Lung microvascular endothelial cell (primary cell): ENCODE measurements around the gene TMEM63C. TPM values are rescaled to one million over a fixed set of nuclear protein-coding genes. Genes with fewer than 3 reads are reported as not detected.

Experiments used
- DNase-seq, 2 donors: peaks; one replicate each; pipeline versions ENCODE4 v3.0.0 to v3.0.0-alpha.2; 2010; ENCODE audit warnings: low read depth in 2 of 2
- total RNA-seq: library from RNA; depleted of rRNA; stranded (reverse); fragments of >200 nt; gene quantifications from 2 replicates; pipeline ENCODE4 v1.2.1, GENCODE V29; 2014

TMEM63C gene
- total RNA-seq, 1 donor from 2014 or later = 0.79 TPM

DNA sequence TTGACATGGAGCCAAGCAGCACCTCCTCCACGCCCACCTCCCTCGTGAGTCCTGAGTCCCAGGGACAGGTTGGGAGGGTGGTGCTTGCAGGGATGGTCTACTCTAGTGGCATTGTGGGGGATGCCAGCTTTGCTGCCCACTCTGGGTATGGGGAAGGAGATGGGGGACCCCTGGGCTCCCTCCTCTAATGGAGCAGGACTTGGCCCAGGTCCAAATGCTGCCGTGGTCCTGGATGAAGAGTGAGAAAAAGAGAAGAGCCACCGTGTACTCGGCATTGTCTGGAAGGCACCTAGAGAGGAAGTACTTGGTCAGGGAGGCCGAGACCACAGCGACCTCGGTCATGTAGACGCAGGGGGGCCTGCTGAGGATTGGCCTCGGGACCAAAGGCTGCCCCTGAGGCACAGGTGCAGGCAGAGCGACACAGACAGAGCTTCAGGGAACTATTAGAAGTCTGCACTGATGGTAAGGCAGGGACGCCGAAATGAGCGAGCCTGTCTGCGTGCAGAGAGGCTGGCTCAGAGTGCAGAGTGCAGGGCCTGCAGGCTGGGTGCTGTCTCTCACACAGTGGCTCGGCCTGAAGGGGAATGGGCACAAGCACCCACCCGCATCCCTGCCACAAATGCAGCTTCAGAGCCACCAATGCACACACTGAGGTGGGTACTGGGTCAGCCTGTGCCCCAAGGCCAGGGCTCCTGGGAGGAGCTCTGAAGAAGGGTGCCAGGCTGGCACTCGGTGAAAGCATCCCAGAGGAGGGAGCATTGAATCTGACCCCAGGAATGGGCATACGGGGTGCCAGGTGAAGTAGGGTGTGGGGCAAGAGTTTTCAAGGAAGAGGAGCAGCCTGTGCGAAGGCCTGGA is 72.0 kb downstream of the TMEM63C start:
- DNase-seq = no peak

DNA sequence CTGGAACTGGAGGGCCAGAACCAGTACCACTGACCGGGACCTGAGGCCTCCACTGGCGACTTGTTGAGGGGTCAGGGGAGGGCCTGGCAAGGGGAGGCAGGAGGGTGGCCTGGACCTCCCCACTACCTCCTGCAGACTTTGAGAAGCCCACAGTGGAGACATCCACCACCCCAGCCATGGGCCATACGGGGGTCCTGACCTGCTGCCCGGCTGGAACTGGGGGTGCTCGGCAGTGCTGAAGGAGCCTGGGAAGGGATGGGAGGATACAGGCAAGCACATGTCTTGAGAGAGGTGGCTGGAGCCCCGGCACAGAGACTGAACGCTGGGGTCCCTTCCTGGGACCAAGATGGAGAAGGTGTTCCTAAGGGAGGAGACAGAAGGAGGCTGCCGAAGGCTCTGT is 75.1 kb downstream of the TMEM63C start:
- no peak for DNase-seq

DNA sequence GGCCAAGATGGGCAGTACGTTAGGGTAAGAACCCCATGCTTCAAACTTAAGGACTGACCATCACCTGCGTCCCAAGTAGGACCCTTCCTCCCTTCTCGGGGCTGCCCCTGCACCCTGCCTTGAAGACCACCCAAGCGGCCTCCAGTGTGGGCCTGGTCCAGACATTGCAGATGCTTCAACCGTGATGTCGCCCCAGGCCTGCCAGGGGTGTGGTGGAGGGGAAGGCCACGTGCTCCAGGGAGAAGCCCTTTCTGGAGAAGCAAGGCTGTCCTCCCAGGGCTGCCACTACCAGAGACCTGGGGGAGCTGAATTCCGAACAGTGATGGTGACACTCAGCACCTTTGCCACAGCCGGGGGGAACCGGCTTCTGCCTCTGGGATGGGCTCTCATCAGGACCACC is 76.1 kb downstream of the TMEM63C start:
- DNase-seq = no peak

DNA sequence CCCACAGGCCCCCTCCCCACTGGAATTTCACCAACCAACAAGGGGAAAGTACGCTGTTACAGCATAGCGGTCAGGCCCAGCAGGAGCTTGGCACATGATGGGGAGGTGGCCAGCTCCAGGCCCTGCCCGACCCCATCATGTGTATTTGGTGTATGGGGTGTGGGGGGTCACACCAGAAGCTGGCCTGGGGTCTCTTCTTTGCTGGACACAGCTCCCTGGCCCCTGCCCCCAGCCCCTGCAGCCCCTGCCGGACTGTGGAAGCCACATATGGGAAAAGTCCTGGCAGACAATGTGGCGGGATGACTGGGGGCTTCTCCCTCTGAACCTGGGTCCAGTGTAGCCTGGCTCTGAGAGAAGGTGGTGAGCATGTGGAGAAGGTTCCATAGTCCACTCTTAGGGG is 77.0 kb downstream of the TMEM63C start:
- no peak for DNase-seq

DNA sequence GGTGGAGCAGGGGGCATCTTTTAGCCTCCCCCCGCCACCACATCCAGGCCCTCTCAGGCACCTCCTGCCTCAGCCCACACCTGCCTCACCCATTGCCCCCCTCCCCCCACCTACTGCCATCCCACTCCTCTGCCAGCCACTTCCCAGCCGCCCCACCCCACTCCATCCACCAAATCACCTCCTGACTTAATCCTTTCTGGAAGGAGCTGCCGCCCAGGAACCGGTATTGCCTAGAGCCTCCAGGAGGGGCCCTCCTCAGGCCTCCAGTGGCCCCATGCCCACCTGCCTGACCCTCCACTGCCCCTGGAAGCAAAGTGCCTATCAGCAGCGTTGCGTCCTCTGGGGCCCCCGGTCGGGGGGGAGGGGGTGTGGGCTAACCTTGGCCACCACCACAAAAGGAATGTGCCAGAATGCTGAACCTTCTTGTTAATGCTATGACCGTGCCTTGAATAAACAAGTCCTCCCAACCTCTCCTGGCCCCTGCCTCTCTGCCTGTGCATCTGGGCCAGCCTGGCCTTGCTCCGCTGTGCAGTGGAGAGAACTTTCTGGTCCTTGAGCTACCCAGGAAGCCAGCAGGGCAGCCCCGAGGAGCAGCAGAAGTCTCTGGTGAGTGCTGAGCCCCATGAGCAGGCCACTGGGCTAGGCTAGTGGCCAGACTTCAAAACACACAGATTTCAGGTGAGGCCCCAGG is 77.6 kb downstream of the TMEM63C start:
- no peak for DNase-seq

DNA sequence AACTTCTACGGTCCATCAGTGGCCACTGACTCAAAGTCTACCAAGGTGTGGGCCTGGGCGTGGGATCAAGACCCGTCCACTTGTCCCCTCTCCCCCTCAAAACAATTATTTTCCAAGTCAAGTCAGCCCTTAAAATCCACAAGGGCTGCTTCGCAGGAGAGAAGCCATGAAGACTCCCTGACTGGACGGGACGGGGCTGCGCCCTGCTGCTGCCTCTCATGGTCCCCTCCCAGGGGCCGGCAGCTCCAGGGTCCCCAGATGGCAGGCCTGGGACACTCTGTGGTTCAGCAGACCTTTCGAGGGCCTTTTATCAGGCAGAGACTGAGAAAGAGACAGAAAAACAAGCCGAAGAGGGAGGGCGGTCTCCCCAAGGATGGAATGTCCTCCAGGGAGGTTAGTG is 78.6 kb downstream of the TMEM63C start:
- no peak for DNase-seq

DNA sequence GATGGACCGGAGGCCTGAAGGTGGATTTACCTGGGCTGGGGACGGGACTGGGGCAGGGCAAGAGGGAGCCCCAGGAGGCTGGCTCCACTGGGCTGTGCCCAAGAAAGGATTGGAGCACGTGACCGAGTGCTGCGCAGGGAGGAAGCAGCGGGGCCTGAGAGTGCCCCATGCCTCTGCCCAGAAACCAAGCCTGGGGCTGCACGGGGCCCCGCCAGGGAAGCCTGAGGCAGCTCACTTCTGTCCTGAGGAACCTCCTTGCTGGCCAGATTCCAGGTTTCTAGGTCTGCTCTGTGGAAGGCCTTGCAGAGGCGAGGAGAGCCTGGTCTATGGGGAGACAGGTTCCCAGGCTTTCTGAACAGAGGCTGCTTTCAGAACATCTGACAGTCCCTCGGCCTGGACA is 79.0 kb downstream of the TMEM63C start:
- no peak for DNase-seq

DNA sequence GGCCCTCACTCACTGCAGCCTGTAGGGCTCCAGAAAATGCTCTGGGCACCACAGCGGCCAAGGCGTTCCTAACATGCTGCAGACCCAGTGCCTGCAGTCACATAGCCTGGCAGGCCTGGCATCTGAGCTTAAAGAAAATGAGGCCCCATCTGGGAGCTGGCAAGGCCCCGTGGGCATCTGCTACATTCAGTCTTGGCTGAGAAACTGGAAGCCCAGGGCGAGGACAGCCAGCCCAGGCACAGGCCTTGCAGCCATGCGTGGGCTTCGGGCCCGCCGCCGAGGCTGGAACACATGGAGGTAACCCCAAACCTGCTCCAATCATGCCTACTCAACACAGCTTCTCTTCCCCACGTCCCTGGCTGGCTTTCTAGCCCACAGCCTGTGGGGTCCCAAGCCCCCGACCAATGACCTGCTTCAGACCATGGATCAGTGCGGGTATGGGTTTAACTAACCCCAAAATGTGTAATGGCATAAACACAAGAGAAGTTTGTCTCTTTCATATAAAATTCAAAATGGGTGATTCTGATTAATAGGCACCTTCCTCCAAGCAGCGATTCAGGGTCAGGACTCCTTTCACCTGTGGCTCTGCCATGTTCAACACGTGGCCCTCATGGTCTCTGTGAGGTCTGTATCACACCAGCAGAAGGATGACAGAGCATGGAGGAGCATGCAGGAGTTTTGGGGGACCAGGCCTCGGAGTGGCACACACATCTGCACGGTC is 83.0 kb downstream of the TMEM63C start:
- DNase-seq = no peak

DNA sequence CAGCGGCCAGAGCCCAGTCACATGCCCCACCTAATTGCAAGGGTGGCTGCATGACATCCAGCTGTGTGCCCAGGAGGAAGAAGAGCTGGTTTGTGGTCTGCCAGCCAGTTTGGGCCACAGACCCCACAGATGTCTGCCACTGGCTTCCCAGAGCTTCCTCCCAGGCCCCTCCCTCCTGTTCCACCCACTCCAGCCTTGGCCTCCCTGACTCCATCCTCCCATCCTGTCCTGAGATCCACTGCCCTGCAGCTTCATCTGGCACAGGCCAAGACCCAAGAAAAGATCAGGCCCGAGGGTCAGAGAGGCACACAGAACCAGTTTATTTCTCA is 83.6 kb downstream of the TMEM63C start:
- no peak for DNase-seq

DNA sequence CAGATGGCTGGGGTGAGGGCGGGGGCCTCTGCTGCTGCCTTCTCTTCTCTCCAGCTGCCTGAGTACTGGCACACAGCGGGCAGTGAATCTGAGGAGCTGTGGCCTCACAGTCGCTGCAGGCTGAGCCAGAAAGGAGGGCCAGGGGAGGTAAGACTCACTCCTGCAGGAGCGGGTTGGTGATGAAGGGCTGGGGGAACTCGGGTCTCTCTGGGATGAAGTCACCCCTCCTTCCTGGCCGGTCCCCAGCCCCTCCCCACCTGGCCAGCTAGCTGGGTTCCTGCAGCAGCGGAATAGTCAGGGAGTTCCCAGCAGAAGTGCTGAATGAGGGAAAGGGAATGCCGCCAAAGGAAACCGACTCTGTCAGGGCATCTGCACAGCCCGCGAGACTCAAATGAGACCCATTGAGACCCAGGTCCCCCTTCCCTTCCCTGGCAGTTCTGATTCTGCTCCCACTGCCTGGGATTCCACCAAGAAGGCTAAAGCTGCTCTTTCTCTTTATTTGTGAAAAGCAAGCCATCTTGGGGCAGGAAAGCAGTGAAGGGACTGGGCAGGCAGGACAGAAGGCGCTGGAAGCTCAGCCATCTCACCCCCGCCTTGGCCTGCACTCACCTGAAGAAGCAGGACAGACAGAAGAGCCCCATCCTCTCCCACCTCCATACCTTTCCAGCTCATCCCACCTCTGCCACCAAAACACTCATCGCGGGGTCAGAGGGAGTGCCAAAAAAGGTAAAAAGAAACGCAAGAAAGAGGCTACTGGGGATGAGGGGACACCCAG is 84.2 kb downstream of the TMEM63C start:
- DNase-seq = no peak

DNA sequence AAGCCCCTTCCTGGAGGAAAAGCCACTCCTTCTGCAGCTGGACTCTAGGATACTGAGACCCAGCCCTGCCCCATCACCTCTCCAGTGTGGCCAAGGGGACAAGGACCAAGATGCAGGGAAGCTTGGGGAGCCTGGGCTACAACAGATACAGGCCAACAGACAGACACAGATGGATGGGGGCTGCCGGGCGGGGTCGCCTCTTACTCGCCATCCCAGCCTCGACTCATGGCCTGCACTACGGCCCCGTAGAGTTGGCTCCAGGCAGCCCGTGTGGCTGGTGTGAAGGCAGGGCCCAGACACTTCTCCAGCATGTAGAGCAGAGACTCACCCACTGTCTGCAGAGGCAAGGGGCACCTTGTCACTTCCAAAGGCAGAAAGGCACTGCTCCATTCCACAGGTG is 84.7 kb downstream of the TMEM63C start:
- no peak for DNase-seq

DNA sequence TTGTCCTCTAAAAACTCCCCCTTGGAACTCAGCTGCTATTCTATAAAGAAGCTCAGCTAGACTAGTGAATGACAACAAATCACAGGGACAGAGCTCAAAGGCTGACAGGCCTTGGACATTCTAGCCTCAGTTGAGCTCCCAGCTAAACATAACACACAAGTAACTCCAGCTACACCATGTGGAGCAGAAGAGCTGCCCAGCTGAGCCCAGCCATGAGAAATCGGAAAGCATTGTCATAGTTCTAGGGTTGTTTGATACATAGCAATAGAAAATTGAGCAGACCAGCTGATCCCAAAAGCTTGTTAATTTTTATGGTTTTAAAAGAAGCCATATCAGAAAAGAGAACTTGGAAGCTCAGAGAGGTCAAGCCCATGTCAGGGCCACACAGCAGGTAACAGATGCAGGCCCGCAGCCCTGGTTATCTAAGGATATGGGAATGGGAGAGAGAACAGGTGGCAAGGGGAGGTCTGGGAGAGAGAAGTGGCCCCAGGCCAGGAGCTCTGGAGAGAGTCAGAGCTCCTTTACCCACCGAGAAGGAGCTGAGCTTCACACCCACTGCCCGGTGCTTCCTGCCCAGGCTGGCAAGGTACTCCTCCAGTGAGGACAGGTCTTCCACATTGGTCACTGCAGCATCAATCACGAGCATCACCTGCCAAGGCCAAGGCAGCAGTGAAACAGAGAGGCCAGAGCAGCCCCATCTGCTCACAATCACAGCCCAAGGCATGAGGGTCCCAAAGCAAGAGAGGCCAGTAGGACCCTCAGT is 86.5 kb downstream of the TMEM63C start:
- DNase-seq = no peak

DNA sequence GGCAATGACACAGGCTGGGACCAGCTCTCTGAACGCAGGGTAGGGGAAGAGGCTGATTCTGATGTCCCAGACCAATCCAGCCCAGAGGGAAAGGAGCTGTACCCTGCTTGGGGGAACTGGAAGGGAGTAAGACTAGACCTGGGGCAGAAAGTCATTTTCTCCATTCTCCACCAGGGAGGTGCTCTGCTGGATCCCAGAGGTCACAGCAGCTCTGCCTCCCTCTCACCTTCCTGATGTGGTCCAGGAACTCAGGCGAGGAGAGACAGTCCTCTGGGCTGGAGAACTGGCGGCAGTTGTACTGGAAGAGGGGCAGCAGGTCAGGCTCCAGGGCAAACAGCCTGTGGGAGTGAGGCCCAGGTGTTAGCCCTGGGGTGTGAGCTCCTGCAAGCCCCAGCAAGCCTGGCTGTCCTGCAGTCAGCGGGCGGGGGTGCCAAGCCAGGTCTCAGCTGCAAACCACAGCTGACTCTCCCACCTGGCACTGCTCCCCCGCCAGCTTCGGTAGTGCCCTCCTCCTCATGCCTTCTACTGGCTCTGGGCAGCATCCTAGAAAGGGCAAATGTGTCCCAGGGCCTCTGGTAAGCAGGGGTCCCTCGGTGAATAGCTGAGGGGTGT is 87.5 kb downstream of the TMEM63C start:
- DNase-seq = no peak

DNA sequence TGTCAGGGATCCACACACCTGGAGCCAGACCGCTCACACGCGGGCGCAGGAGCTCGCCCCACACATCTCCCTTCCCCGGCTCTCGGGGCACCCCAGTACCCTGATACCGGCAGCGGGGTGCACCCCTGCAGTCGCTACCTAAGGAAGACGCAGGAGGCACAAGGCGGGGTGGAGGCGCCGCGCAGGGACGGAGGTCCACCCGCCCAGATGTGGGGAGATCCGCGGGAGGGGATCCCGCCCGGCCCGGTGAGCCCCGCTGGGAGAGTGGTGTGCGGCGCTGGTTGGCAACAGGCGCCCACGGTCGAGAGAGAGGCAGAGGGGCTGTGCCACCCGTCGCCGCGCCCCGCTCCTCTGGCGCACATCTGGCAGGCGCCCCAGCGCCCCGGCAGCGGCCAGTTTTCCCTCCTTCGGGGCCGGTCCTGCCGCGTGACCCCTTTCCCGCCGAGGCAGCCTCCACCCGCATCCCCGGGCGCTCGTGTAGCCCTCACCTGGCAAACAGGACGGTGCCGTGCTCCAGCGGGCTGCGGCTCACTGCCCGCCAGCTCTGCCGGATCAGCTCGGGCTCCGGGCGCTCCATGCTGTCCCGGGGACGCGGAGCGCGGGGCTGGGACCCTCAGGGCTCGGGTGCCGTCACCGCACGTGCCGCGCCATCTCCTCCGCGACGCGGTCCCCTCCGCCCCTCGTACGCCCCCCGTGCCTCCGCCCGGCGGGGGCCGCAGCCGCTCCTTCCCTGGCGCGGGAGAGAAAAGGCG is 88.9 kb downstream of the TMEM63C start:
- DNase-seq = no peak

DNA sequence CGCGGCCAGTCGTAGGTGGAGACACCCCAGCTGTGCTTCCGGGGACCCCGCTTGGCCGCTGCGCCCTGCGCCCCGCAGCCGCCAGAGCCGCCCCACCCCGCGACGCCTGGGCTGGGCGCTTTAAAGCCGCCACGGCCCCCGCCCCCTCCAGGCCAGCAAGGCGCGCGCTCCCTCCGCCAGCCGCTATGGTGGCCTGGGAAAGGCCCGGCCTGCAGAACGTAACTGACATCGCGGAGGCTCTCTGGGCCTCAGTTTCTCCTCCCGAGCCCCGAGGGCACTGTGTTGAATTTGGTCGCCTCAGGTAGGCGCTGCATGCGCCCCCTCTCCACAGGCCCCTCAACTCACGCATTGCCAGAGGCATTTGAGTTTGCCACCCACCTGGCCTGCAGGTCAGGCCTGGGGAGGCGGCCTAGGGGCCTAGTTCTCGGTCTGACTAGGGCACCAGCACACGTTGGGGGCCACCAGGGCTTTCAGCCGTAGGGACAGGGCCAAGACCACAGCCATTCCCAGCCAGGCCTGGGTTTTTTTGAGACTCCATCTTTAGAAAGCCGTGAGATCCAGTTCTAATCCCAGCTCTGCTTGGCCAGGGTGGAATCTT is 89.6 kb downstream of the TMEM63C start, which contains the start of gene NGB:
Gene NGB (minus strand): TSS at position 94 of the 598 bp plus-strand sequence. CDS start 269 bp downstream, outside the sequence.
- no peak for DNase-seq

DNA sequence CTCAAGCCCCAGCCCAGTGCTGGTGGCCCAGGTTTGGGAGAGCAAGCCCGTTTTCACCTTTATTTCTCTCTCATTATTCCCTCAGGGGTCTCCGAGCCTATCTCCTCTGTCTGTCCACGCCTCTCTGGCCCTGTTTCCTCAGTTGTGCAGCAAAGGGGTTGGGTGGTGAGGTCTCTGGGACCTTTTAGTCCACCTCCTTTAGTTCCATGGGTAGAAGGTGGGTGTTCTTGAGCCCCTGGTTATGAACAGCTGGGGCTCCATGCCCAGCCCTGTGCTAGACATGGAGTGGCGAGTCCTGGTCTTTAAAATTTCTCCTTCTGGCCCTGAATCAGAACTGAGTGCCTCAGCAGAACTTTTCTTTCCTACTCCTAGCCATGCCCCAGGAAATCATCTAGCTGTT is 90.7 kb downstream of the TMEM63C start:
- no peak for DNase-seq

DNA sequence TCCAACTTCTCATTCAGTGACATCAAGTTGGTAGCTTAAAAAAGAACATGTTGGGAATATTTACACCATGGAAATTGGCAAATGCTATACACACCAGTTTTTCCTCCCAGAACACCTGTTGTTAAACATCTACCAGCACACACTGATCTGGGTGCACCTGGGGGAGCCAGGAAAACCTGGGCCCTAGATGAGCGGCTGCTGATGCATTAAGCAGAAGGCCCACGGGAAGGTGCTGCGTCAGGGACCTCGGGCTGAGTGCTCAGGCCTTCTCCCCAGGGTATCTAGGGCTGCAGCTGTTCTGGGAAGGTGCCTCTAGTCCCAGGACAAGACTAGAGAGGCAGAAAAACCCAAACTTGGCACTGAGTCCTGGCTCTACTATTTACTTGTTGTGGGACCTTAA is 92.2 kb downstream of the TMEM63C start:
- DNase-seq = no peak

DNA sequence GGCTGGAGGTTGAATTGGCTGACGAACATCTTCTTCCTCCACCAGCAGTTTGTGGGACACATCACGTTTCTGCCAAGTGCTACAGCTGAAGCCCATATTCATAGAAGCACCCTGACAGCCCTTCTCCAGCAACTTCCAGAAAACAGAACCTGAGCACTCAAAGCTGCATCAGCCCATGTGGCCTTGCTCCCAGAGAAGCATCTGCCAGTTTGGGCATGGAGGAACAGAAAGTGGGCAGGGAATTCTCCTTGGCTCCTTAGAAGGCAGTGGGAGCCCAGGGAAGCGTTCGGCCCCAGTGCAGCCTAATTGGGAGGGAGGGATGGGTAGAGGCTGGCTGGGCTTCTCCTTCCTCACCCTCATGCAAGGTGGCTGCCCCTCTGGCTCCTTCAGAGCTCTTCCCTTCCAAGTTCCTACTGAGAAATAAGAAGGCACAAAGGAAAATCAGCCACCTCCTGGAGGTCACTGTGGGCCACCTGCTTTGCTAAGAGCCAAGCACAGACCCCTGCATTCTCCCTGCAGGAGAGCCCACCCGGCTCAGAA is 93.5 kb downstream of the TMEM63C start:
- DNase-seq = no peak

DNA sequence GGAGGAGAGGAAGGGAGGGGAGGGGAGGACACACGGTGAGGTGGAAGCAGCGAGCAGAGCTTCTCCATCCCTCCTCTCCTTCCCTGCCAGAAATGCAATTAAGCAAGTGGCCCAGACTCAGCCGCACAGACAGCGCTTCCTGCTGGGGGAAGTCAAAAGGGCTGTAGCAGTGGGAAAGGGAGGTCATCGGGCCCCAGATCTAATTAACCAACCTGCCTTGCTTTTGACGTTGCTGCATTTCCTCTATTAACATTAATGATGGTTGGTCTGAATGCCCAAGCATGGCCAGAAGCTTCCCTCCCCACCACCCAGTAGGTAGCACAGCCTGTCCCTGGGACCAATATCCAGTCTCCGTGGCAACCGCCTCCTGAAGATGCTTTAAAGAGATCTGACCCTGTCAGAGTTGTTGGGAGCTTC is 94.0 kb downstream of the TMEM63C start:
- DNase-seq = no peak
